PC-9 (cell line): ENCODE results near the gene CEACAM8.

Experiments used
- CTCF ChIP-seq: fragments of 200-600 bp; sonication (generic); conservative IDR thresholded peaks from 2 replicates; pipeline ENCODE4 v1.6.1; 2017; ENCODE audit warnings: mixed run types, antibody characterized with exemption, mild to moderate bottlenecking, moderate library complexity
- EZH2 ChIP-seq: fragments of 200-600 bp; sonication (generic); IDR thresholded peaks from 2 replicates; pipeline ENCODE4 v1.8.0; 2017; ENCODE audit warnings: antibody characterized with exemption, low read depth

DNA sequence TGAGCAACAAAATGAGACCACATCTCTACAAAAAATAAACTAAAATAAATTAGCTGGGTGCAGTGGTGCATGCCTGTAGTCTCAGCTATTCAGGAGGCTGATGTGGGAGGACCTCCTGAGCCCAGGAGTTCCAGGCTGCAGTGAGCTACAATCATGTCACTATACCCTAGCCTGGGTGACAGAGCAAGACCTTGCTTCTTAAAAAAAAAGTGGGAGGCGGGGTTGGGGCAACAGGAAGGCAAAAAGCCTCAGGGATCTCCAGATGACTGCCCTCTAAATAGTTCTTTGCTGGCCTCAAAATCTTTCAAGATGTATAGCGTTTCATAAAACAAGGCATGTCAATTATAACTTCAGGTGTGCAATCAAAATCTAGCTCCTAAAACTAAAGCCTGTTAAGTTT, 18.5 kb downstream of the CEACAM8 start:
- TF ChIP-seq EZH2 = no peak
- TF ChIP-seq CTCF = no peak
